HFFc6 (cell line): ENCODE data around the gene CTDSP1. TPM values are rescaled to one million over a fixed set of nuclear protein-coding genes. Genes with fewer than 3 reads are reported as not detected.

Experiments
- DNase-seq: peaks from one replicate; pipeline ENCODE4 v3.0.0-alpha.2; 2018
- H3K27ac Mint-ChIP-seq: 2 replicates; pipeline ENCODE4 v1.8.0; 2020; ENCODE audit warnings: mild to moderate bottlenecking, mixed read lengths
- H3K27me3 Mint-ChIP-seq: 2 replicates; pipeline ENCODE4 v1.8.0; 2021; ENCODE audit warnings: mild to moderate bottlenecking, moderate library complexity, mixed read lengths; ENCODE audit not compliant: insufficient read depth
- H3K36me3 Mint-ChIP-seq: 2 replicates; pipeline ENCODE4 v1.8.0; 2021; ENCODE audit warnings: low read depth, mixed read lengths
- H3K4me1 Mint-ChIP-seq: 2 replicates; pipeline ENCODE4 v1.8.0; 2020; ENCODE audit warnings: low read depth, mixed read lengths
- H3K4me3 Mint-ChIP-seq: 2 replicates; pipeline ENCODE4 v1.8.0; 2020; ENCODE audit warnings: mild to moderate bottlenecking, moderate library complexity, mixed read lengths
- H3K9me3 Mint-ChIP-seq: 2 replicates; pipeline ENCODE4 v1.8.0; 2020; ENCODE audit warnings: mild to moderate bottlenecking, mixed read lengths
- total RNA-seq, 6 experiments: library from RNA; stranded (reverse); fragmentation: NEBNext Ultra II Directional; extraction: Animal tissue kit (Norgen Biotek cat#: 25700); gene quantifications; 2 replicates in 1 of 6; 3 replicates in 5 of 6; pipeline ENCODE4 v1.2.3, GENCODE V29; 2021
- TF ChIP-seq, protein P1 (sequence below): fragments of 200-600 bp; sonication (generic); IDR thresholded peaks from 2 replicates; pipeline ENCODE4 v1.5.0; 2021; ENCODE audit warnings: antibody characterized with exemption, mild to moderate bottlenecking

Gene CTDSP1
- total RNA-seq, 6 experiments from 2014 or later: 72.0 to 82.0 (median 75.5) TPM

DNA sequence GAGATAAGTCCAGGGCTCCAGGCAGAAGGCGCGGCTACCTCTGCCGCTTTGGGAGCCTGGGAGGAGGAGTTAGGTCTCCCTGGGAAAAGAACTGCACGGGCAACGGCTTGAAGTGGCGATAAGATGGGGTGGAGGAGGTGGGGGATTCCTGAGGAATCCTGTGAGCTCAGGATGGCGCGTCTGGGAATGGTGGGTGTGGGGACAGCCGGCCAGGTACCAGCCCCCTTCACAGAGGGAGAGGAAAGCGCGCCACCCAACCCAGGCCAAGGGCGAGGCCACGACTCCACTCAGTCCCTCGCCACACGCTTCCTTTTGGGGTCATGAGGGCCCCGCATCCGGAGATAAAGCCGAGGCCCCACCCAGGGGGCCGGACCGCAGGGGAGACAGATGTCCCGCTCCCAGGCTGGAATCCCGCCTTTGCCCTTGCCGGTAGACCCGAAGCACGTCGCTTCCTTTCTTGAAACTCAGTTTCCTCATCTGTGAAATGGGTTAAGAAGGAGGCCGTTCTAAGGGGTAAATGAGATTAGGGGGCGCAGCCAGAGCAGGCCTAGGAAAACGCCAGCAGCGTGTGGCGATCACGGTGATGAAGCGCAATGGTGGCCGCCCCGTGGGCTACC, 1.7 kb upstream of the CTDSP1 start:
- no peaks in the 10 kb centered on the region; the same call in 1 of the 2 replicates for H3K27me3 Mint-ChIP-seq
- no peaks in the 10 kb centered on the region for H3K36me3 Mint-ChIP-seq
- H3K4me1 Mint-ChIP-seq: peaks cover 32% of the 10 kb centered on the region
- H3K4me3 Mint-ChIP-seq: peak overlapping the region; percentile 94
- no peaks in the 10 kb centered on the region for H3K9me3 Mint-ChIP-seq
- H3K27ac Mint-ChIP-seq: peak overlapping the region; percentile 98
- DNase-seq: peak; percentile 83
- TF ChIP-seq, protein P1, sequence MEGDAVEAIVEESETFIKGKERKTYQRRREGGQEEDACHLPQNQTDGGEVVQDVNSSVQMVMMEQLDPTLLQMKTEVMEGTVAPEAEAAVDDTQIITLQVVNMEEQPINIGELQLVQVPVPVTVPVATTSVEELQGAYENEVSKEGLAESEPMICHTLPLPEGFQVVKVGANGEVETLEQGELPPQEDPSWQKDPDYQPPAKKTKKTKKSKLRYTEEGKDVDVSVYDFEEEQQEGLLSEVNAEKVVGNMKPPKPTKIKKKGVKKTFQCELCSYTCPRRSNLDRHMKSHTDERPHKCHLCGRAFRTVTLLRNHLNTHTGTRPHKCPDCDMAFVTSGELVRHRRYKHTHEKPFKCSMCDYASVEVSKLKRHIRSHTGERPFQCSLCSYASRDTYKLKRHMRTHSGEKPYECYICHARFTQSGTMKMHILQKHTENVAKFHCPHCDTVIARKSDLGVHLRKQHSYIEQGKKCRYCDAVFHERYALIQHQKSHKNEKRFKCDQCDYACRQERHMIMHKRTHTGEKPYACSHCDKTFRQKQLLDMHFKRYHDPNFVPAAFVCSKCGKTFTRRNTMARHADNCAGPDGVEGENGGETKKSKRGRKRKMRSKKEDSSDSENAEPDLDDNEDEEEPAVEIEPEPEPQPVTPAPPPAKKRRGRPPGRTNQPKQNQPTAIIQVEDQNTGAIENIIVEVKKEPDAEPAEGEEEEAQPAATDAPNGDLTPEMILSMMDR: no peak

DNA sequence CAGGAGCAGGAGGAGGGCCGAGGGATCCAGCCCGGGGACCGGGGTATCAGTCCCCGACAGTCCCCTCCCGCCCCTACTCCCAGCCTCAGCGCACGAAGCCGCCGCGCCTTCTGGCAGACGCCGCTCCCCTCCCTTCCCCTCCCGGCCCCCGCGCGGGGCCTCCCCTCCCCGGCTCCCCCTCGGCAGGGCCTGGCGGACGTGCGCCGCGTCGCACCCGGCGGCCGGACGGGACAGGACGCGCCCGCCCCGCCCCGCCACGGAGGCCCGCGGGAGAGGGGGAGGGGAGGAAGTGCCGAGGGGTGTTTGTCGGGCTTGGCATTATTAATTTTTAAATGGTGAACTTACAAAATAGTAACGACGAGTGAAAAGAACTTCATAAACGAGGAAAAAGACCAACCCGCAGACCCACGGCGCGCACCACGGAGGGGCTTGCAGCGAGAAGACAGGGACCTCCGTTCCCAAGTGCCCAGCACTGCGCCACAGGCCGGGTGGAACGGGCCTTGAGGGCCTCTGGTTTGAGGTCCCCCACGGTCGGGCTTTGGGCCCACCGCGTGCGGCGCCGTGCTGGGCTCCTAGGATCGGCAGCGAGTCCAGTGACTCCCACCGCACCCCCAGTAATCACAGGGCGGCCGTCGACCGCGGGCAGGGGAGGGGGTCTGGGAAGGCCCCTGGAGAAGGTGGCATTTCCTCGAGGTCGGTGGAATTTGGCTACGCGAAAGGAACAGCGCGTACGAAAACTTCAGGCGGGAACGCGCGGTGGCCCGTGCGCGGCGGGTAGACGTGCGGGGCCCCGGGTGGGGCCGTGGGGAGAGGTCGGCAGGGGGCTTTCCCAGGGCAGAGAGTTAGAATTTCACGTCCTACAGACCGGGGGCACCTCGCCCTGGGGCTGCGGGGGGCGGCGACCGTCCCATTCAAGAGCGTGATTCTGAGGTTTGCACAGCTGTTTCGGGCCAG, 954 bp upstream of the CTDSP1 start:
- Mint-ChIP-seq H3K27ac (peak overlapping the region; percentile 98), H3K36me3 (peaks cover 4% of the 10 kb centered on the region; the same call in 1 of the 2 replicates)
- TF ChIP-seq, protein P1: 0 out of 2 replicates have a peak, but pooled peaks have one; percentile 11

DNA sequence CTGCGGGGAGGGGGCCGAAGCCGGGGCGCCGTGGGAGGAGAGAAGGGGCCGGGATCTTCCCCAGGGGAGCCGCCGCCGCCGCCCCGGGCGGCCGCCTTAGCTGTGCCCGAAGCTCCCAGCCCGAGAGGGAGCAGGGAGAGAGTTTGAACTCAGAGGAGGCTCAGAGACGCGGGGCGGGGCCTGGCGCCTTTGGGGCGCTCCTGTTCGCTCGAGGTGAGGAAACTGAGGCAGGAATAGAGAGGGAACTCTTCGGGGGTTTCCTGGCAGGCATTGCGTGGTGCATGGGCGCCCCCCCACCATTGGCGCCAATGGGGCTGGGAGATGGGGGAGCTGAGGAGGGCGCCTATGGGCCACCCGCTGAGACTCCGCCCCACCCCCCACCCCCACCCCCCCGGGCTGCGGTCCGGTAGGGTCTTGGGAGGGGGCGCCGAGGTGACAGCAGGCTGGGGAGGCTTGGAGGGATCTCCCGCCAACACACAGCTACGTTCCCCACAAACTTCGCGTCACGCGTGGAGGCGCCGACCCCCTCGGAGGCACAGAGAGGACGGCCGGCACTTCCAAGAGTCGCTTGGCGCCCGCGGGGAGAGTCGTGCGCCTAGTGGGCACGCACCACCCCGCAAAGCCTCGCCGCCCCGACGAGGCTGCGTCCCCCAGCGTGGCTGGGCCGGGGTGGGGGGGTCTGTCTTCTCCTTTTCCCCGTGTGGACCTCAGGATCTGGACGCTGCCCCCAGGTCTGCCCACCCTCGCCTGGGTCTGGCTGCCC, 680 bp downstream of the CTDSP1 start:
- H3K27me3 Mint-ChIP-seq: no peaks in the 10 kb centered on the region; the same call in 1 of the 2 replicates
- H3K27ac Mint-ChIP-seq: peak overlapping the region; percentile 93
- H3K9me3 Mint-ChIP-seq: no peaks in the 10 kb centered on the region
- TF ChIP-seq, protein P1: no peak
- H3K4me1 Mint-ChIP-seq: peaks cover 51% of the 10 kb centered on the region
- DNase-seq: no peak
- H3K36me3 Mint-ChIP-seq: peaks cover 4% of the 10 kb centered on the region; the same call in 1 of the 2 replicates
- peak overlapping the region; percentile 98 for H3K4me3 Mint-ChIP-seq

More for the DNA sequence above, 954 bp upstream of the CTDSP1 start:
- Mint-ChIP-seq H3K9me3 (no peaks in the 10 kb centered on the region), H3K4me1 (peaks cover 38% of the 10 kb centered on the region), H3K4me3 (peak overlapping the region; percentile 94), H3K27me3 (no peaks in the 10 kb centered on the region; the same call in 1 of the 2 replicates)
- DNase-seq: peak; percentile 34

DNA sequence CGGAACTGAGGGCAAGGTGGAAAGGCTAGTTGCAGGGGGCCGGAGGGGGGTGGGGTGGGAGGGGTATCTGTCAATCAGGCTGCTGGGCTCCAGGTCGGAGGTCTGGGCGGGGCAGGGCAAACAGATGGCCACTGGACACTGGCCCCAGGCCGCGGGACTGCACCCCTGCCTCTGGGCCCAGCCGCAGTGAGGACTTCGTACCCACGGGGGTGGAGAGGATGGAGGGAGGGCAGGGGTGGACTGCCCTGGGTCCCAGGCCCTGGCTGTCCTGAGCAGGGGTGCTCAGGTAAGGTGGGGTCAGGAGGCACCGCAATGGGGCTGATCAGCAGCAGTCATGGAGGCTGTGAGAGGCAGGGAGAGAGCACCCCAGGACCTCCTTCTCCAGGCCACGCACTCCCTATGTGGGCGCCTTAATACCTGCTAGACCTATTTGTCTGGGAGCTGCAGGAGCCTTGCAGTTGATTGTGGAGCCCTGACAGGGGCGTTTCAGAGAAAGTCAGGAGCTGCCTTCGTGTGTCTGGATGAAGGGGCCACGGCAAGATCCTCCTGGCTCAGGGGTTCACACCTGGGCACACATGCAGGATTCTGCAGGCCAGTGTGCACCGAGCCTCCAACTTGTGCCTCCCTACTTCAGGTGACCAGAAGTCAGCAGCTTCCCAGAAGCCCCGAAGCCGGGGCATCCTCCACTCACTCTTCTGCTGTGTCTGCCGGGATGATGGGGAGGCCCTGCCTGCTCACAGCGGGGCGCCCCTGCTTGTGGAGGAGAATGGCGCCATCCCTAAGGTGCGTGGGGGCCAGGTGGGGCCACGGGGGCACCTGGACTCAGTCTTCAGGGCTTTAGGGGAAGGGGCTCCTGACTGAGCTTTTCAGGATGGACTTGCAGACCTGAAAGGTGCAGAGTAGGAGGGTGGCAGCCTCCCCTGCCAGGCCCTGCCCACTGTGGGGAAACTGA, 1.5 kb downstream of the CTDSP1 start:
- Mint-ChIP-seq H3K4me3 (peak overlapping the region; percentile 98), H3K36me3 (peaks cover 4% of the 10 kb centered on the region; the same call in 1 of the 2 replicates), H3K4me1 (peaks cover 52% of the 10 kb centered on the region), H3K27ac (peak overlapping the region; percentile 93), H3K9me3 (no peaks in the 10 kb centered on the region), H3K27me3 (no peaks in the 10 kb centered on the region; the same call in 1 of the 2 replicates)
- TF ChIP-seq, protein P1: no peak
- DNase-seq: no peak
